ENCODE measurements around the gene CDC42BPB.

- TF ChIP-seq CTCF (IDR thresholded peaks at IDR 0.05) (no peak), POLR2AphosphoS5 (IDR thresholded peaks at IDR 0.05) (no peak)
Measured at GRCh38 chr14:102891111-102891510, 166.2 kb downstream of the CDC42BPB start.

Measured in breast epithelium (tissue), 3 donors.